Omental fat pad (tissue), 4 donors: Measurements from ENCODE around the gene CNTLN. TPM values are rescaled to one million over a fixed set of nuclear protein-coding genes. Genes with fewer than 3 reads are reported as not detected.

ENCODE experiments used
- ATAC-seq: fragments of 150-250 bp; one replicate; pipeline ENCODE4 v1.9.1; 2016; ENCODE audit warnings: mild to moderate bottlenecking, moderate library complexity; ENCODE audit not compliant: low FRiP score
- DNase-seq: peaks from one replicate; pipeline ENCODE4 v3.0.0-alpha.2; 2019; ENCODE audit warnings: low spot score
- CTCF ChIP-seq, 3 donors: fragments of 450-650 bp; IDR thresholded peaks; one replicate each; pipeline ENCODE4 v1.5.1; 2016 to 2017; ENCODE audit warnings: antibody characterized with exemption in 3 of 3, mild to moderate bottlenecking in 3 of 3, moderate library complexity in 2 of 3
- total RNA-seq, 4 donors: library from RNA; depleted of rRNA; stranded (reverse); fragments of >200 nt; gene quantifications; one replicate each; pipeline ENCODE4 v1.1.0, GENCODE V29; 2016

CNTLN gene
- total RNA-seq, 4 donors from 2014 or later: 7.7 to 21.1 (median 13.0) TPM

- TF ChIP-seq CTCF (IDR thresholded peaks at IDR 0.05): no peak
- ATAC-seq: no peak
- no peak for DNase-seq
Measured at GRCh38 chr9:17120203-17120602, 14.6 kb upstream of the CNTLN start.

- ATAC-seq: no peak
- TF ChIP-seq CTCF (IDR thresholded peaks at IDR 0.05): no peak
- no peak for DNase-seq
Measured at GRCh38 chr9:17121264-17121663, 13.6 kb upstream of the CNTLN start.

GRCh38 chr9:17130291-17130690 lies 4.5 kb upstream of the CNTLN start:
- no peak for TF ChIP-seq CTCF (IDR thresholded peaks at IDR 0.05)
- ATAC-seq (no peak), DNase-seq (no peak)

GRCh38 chr9:17130725-17131124 lies 4.1 kb upstream of the CNTLN start:
- TF ChIP-seq CTCF (IDR thresholded peaks at IDR 0.05): no peak
- ATAC-seq (no peak), DNase-seq (no peak)

- DNase-seq (no peak), ATAC-seq (no peak)
- no peak for TF ChIP-seq CTCF (IDR thresholded peaks at IDR 0.05)
Measured at GRCh38 chr9:17131494-17131893, 3.3 kb upstream of the CNTLN start.

GRCh38 chr9:17135295-17136160 lies 688 bp downstream of the CNTLN start:
- no peak for DNase-seq
- no peak for TF ChIP-seq CTCF (IDR thresholded peaks at IDR 0.05)
- ATAC-seq: peak; percentile 65

GRCh38 chr9:17137566-17137965 lies 2.7 kb downstream of the CNTLN start:
- no peak for ATAC-seq
- TF ChIP-seq CTCF (IDR thresholded peaks at IDR 0.05): no peak

More at GRCh38 chr9:17137566-17137965, 2.7 kb downstream of the CNTLN start:
- no peak for DNase-seq
